ENCODE measurements around the gene ASPG.

ASPG gene

DNA sequence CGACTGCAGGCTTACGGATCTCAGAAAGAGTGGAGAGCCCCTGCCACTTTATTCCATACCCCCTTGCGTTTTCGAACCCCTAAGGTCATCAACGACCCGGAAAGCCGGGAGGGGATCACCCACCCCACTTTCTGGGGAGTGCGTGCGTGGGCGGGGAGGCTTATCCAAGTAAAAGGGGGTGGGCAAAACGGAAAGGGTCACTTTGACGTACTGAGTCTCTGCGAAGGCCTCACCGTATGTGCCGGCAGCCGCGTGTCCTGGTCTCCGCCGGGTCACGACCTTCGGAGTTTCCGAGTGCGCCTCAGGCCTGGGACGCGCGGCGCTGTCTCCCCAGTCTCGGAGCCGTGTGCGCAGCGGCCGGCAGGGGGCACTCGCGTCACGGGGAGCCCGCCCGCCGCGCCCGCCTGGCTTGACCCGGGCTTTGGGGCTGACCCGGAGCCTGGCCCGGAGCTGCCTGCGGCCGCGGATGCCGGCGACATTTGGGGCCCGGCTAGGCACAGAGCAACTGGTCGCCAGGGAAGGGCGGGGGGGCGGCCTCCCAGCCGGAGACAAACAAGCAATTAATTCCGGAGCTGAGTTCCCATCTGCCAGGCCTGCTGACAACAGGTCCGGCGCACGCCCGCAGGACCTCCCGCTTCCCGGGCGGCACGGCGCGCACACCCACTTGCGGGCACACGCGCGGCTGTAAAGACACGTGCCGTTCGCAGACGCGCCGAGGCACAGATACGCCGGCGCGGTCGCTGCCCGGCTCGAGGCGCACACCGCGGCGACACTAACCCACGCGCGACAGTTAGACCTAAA lies 52.0 kb downstream of the ASPG start:
- Histone ChIP-seq H3K4me1 (ENCODE audit: control insufficient read depth, insufficient read depth, low read length) (peaks cover 7% of the 10 kb centered on the region), H3K27ac (ENCODE audit: extremely low read depth, low read depth, low read length) (peak overlapping the region; percentile 62; the same call in 1 of the 2 replicates), H3K36me3 (ENCODE audit: control insufficient read depth in 2 of 2, insufficient read depth in 1 of 2, low read length in 2 of 2) (peaks cover 0 to 6% of the 10 kb centered on the region in 2 experiments; a peak in 1 of 3 replicates), H3K9me3 (ENCODE audit: control insufficient read depth, insufficient read depth, low read depth, low read length) (no peaks in the 10 kb centered on the region), H3K4me3 (ENCODE audit: low read depth, low read length) (peak overlapping the region; percentile 45)
- POLR2A ChIA-PET: interaction anchor here (0.6 kb wide), 1 partner anchor 1112 kb away, joined by 6 read pairs; no protein-coding TSS in a partner anchor
- CTCF ChIA-PET: interaction anchor here (0.6 to 1.1 kb wide), 7 partner anchors 41 to 427 kb away, joined by 3 to 18 read pairs (median 4); no protein-coding TSS in a partner anchor
- TF ChIP-seq, protein P1, sequence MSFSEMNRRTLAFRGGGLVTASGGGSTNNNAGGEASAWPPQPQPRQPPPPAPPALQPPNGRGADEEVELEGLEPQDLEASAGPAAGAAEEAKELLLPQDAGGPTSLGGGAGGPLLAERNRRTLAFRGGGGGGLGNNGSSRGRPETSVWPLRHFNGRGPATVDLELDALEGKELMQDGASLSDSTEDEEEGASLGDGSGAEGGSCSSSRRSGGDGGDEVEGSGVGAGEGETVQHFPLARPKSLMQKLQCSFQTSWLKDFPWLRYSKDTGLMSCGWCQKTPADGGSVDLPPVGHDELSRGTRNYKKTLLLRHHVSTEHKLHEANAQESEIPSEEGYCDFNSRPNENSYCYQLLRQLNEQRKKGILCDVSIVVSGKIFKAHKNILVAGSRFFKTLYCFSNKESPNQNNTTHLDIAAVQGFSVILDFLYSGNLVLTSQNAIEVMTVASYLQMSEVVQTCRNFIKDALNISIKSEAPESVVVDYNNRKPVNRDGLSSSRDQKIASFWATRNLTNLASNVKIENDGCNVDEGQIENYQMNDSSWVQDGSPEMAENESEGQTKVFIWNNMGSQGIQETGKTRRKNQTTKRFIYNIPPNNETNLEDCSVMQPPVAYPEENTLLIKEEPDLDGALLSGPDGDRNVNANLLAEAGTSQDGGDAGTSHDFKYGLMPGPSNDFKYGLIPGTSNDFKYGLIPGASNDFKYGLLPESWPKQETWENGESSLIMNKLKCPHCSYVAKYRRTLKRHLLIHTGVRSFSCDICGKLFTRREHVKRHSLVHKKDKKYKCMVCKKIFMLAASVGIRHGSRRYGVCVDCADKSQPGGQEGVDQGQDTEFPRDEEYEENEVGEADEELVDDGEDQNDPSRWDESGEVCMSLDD (tag by site-specific recombination; IDR thresholded peaks at IDR 0.05): no peak
- TF ChIP-seq SALL2 (tag by site-specific recombination; IDR thresholded peaks at IDR 0.05; ENCODE audit: borderline replicate concordance) (no peak), GFI1B (tag by site-specific recombination; IDR thresholded peaks at IDR 0.05) (no peak), MZF1 (tag by site-specific recombination; IDR thresholded peaks at IDR 0.05; ENCODE audit: borderline replicate concordance) (no peak), ZNF394 (tag by site-specific recombination; IDR thresholded peaks at IDR 0.05; ENCODE audit: borderline replicate concordance) (no peak), ZNF585B (tag by site-specific recombination; IDR thresholded peaks at IDR 0.05) (no peak), ZNF19 (tag by site-specific recombination; IDR thresholded peaks at IDR 0.05; ENCODE audit: low read depth) (no peak), KLF10 (tag by site-specific recombination; IDR thresholded peaks at IDR 0.05) (peak; percentile 60; the same call in 1 of the 2 replicates), ZNF660 (tag by site-specific recombination; IDR thresholded peaks at IDR 0.05) (peak; percentile 26; the same call in 1 of the 2 replicates), ZNF629 (tag by site-specific recombination; IDR thresholded peaks at IDR 0.05) (peak; percentile 21; the same call in 1 of the 2 replicates), HOXA7 (CRISPR knock-in tag; IDR thresholded peaks at IDR 0.05; ENCODE audit: borderline replicate concordance) (no peak), ZNF664 (tag by site-specific recombination; IDR thresholded peaks at IDR 0.05) (no peak), ZNF292 (tag by site-specific recombination; IDR thresholded peaks at IDR 0.05; ENCODE audit: borderline replicate concordance, low read depth) (no peak), ZNF121 (tag by site-specific recombination; IDR thresholded peaks at IDR 0.05) (no peak), HOXC10 (CRISPR knock-in tag; IDR thresholded peaks at IDR 0.05) (no peak), ZNF37A (tag by site-specific recombination; IDR thresholded peaks at IDR 0.05) (no peak), ZNF623 (tag by site-specific recombination; IDR thresholded peaks at IDR 0.05) (no peak), ZEB2 (tag by site-specific recombination; IDR thresholded peaks at IDR 0.05) (peak; percentile 70; the same call in 1 of the 2 replicates), ZSCAN30 (tag by site-specific recombination; IDR thresholded peaks at IDR 0.05) (peak; percentile 83)
- TF ChIP-seq, protein P2, sequence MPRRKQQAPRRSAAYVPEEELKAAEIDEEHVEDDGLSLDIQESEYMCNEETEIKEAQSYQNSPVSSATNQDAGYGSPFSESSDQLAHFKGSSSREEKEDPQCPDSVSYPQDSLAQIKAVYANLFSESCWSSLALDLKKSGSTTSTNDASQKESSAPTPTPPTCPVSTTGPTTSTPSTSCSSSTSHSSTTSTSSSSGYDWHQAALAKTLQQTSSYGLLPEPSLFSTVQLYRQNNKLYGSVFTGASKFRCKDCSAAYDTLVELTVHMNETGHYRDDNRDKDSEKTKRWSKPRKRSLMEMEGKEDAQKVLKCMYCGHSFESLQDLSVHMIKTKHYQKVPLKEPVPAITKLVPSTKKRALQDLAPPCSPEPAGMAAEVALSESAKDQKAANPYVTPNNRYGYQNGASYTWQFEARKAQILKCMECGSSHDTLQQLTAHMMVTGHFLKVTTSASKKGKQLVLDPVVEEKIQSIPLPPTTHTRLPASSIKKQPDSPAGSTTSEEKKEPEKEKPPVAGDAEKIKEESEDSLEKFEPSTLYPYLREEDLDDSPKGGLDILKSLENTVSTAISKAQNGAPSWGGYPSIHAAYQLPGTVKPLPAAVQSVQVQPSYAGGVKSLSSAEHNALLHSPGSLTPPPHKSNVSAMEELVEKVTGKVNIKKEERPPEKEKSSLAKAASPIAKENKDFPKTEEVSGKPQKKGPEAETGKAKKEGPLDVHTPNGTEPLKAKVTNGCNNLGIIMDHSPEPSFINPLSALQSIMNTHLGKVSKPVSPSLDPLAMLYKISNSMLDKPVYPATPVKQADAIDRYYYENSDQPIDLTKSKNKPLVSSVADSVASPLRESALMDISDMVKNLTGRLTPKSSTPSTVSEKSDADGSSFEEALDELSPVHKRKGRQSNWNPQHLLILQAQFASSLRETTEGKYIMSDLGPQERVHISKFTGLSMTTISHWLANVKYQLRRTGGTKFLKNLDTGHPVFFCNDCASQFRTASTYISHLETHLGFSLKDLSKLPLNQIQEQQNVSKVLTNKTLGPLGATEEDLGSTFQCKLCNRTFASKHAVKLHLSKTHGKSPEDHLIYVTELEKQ (tag by site-specific recombination; IDR thresholded peaks at IDR 0.05; ENCODE audit: borderline replicate concordance): no peak
- TF ChIP-seq, protein P3, sequence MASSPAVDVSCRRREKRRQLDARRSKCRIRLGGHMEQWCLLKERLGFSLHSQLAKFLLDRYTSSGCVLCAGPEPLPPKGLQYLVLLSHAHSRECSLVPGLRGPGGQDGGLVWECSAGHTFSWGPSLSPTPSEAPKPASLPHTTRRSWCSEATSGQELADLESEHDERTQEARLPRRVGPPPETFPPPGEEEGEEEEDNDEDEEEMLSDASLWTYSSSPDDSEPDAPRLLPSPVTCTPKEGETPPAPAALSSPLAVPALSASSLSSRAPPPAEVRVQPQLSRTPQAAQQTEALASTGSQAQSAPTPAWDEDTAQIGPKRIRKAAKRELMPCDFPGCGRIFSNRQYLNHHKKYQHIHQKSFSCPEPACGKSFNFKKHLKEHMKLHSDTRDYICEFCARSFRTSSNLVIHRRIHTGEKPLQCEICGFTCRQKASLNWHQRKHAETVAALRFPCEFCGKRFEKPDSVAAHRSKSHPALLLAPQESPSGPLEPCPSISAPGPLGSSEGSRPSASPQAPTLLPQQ (tag by site-specific recombination; IDR thresholded peaks at IDR 0.05): peak; percentile 85; the same call in 1 of the 2 replicates
- TF ChIP-seq, protein P4, sequence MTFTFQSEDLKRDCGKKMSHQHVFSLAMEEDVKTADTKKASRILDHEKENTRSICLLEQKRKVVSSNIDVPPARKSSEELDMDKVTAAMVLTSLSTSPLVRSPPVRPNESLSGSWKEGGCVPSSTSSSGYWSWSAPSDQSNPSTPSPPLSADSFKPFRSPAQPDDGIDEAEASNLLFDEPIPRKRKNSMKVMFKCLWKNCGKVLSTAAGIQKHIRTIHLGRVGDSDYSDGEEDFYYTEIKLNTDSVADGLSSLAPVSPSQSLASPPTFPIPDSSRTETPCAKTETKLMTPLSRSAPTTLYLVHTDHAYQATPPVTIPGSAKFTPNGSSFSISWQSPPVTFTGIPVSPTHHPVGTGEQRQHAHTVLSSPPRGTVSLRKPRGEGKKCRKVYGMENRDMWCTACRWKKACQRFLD (tag by site-specific recombination; IDR thresholded peaks at IDR 0.05): no peak
- TF ChIP-seq, protein P5, sequence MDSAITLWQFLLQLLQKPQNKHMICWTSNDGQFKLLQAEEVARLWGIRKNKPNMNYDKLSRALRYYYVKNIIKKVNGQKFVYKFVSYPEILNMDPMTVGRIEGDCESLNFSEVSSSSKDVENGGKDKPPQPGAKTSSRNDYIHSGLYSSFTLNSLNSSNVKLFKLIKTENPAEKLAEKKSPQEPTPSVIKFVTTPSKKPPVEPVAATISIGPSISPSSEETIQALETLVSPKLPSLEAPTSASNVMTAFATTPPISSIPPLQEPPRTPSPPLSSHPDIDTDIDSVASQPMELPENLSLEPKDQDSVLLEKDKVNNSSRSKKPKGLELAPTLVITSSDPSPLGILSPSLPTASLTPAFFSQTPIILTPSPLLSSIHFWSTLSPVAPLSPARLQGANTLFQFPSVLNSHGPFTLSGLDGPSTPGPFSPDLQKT (IDR thresholded peaks at IDR 0.05; ENCODE audit: borderline replicate concordance, low read depth, low read length): no peak
- TF ChIP-seq, protein P6, sequence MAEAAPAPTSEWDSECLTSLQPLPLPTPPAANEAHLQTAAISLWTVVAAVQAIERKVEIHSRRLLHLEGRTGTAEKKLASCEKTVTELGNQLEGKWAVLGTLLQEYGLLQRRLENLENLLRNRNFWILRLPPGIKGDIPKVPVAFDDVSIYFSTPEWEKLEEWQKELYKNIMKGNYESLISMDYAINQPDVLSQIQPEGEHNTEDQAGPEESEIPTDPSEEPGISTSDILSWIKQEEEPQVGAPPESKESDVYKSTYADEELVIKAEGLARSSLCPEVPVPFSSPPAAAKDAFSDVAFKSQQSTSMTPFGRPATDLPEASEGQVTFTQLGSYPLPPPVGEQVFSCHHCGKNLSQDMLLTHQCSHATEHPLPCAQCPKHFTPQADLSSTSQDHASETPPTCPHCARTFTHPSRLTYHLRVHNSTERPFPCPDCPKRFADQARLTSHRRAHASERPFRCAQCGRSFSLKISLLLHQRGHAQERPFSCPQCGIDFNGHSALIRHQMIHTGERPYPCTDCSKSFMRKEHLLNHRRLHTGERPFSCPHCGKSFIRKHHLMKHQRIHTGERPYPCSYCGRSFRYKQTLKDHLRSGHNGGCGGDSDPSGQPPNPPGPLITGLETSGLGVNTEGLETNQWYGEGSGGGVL (tag by site-specific recombination; IDR thresholded peaks at IDR 0.05): no peak

All from HEK293 (cell line).